GM12872 (cell line): ENCODE data around the gene RHO.

Source experiments
- CTCF ChIP-seq: IDR thresholded peaks from 3 replicates; pipeline ENCODE4 v1.5.1; 2011; ENCODE audit warnings: low read depth, mild to moderate bottlenecking, low read length, moderate library complexity; ENCODE audit not compliant: insufficient read depth

Gene RHO

GRCh38 chr3:129503471-129504291 is 24.8 kb upstream of the RHO start:
- no peak for TF ChIP-seq CTCF

GRCh38 chr3:129504471-129505100 is 23.9 kb upstream of the RHO start:
- TF ChIP-seq CTCF = no peak

- no peak for TF ChIP-seq CTCF
Measured at GRCh38 chr3:129505341-129505740, 23.1 kb upstream of the RHO start.

- no peak for TF ChIP-seq CTCF
Measured at GRCh38 chr3:129506231-129506742, 22.2 kb upstream of the RHO start.

GRCh38 chr3:129507181-129507831 is 21.1 kb upstream of the RHO start:
- TF ChIP-seq CTCF = no peak

GRCh38 chr3:129512595-129512994 is 15.8 kb upstream of the RHO start:
- TF ChIP-seq CTCF = no peak

GRCh38 chr3:129513705-129514104 is 14.7 kb upstream of the RHO start:
- TF ChIP-seq CTCF = no peak
